CD4-positive, alpha-beta T cell treated with Interferon gamma for 1 hour (primary cell): ENCODE data around the gene TSSK2.
A peak's percentile ranks its signal among the peaks of the same experiment; 100 is the strongest.

Experiments
- DNase-seq: peaks from one replicate; pipeline ENCODE4 v3.0.0-alpha.2; 2020

The TSSK2 gene

DNA sequence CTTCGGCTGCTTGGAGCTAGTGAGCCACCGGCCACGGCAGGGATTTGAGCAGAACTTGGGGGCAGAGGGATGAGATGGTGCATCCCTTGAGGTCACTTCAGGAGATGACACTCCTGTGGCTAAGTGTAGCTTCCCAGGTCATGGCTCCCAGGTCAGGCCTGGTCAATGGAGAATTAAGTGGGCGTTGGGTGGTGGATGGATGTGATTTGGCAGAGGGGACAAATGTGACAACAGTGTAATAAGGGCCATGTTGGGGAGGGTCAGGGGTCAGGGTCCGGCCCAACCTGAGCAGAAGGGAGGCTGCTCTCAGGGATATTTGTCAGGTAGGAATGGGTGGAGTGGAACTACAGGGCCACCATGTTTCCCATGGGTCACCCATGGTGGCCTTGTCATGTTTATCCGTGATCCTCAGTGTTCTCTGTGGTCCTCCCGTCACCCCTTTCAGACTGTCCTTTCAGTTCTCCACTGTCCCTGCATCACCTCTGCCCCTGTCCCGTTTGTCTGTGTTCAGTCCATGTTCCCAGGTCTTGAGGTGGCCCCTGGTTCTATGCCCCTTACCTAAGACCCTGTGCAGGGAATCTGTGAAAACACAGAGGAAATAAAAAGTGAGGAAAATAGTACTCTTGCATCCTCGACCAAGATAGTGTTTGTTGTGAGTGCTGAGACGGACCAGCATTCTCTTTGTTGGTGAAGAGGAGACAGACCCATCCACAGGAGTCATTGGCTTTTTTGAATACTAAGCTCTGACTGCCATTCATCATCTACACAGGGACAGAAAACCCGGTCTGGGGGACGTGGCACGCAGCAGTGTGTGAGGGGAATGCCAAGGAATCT is 41.3 kb downstream of the TSSK2 start:
- no peak for DNase-seq

DNA sequence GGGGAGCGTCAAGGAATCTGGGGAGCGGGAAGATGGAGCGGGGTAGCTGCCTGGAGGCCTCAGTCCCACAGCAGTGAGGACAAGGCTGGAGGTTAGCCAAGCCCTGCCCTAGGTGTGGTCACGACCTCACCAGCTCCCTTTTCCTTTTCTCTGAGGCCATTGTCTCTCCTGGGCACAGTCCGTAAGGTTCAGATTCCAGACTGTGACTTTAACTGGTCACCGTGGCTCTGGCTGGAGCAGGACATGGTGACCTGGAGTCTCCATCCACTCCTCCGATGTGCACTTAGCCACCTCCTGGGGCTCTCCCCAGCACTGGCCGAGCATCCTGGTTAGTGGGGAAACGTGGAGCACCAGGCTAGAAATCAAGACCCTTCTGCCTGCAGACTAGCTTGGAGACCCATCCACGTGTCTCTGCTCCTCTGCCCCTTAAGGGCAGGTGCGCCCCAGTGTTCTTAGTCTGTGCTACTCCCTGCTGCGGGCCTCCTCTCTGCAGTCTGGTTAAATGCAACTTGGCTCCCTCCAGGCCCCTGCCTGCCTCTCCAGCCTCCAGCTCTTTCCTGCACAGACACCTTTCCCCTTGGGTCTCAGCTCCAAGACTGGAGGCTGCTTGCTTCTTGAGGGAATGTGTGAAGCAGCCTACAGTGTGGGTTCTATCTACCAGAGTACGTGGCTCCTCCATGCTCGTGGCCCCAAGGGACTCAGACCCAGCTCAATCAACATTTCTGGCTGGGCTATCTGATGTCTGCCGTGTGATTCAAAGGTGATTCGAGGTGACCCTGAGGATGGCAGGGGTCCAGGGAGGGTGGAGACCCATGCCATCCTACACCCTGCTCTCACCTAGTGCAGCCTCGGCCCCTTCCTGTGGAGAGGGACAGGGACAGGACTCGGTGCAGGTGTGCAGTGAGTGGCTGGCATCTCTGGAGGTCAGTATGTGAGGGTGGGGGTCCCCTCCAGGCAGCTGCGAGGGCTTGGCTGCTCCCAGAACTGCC is 42.2 kb downstream of the TSSK2 start:
- no peak for DNase-seq

DNA sequence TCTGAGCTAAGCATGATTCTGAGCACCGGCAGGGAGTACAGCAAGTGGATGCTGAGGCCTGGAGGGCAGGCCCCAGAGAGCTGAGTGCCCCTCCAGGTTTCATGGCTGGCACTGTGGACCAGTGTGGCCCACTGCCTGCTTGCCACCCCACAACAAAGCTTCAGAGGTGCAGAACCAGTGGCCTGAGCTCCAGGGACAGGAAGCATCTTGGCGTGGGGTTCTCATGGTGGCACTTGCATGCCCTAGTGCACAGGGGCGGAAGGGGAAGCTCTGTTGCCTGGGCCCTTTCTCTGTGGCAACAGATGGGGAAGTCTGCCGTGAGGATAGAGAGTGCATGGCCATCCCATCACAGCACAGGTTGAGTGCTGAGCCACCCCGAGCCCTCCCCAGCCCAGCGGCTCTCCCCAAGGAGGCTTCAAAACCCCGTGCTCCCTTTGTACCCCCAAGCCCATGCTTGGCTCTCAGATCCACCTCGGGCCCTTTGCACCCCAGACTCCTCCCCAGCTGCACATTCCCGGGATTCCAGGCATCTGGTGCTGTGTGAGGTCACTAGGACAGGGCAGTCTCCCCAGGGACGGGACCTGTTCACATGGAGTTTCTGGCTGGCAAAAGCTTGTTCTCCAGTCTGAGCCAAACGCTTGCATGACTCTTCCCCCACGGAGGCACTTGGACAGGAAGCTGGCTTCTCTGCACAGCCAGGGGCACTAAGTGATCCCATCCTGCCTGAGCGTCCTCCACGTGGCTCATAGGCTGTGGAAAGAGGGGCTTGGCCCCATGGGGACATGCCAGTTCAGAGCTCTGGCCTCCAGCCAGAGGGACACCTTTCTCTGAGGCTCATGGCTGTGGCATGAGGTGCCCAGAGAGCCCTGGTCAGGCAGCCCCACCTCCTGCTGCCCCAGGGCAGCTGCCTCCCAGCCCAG is 43.3 kb downstream of the TSSK2 start:
- peak; percentile 41 for DNase-seq

DNA sequence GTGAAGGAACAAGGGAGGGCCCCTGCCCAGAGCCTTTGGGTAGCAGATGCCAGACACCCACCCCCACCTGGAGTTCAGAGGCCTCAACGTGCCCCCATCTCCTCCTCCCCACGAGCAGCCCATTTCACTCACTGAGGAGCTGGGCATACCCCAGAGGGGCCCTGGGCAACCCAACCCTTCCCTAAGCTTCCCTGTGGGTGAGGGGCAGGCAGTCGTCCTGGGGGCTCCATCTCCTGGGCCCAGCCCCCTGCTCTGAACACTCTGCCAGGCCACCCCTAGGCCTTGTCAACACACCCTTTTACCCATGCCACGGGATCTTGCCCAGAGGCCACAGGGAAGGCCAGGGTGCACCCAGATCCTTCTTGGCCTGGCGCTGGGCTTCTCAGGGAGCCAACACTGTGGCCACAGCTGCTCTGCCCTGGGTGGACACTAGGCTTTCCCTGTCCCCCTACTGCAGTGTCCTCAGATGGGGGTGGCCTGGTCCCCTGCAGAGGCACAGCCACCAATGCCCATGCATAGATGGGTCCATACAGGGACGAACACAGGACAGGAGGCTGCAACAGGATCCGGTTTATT is 44.0 kb downstream of the TSSK2 start:
- DNase-seq, result no peak

DNA sequence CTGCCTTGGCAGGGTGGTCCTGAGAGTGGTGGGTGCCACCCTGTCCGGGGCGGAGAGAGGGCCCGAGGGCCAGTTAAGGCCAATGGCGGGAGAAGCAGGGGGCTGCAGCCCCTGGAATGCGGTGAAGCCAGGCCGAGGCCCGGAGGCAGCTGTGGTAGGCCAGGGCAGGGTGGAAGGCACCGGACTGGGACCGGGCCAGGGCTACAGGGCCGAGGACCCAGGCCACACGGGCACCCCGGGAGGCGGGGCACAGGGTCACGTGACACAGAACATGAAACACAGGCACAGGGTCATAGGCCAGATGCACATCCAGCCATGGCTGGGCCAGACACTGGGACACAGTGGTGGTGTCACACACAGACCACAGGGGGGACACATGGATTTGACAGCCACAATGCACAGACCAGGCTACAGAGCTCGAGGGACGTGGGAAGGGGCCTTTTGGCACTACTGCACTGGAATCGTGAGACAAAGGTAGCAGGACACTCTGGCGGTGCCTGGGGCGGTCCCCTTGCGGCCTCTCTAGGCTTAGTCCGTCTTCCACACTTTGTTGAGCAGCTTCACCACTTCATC is 44.6 kb downstream of the TSSK2 start:
- DNase-seq, result no peak

DNA sequence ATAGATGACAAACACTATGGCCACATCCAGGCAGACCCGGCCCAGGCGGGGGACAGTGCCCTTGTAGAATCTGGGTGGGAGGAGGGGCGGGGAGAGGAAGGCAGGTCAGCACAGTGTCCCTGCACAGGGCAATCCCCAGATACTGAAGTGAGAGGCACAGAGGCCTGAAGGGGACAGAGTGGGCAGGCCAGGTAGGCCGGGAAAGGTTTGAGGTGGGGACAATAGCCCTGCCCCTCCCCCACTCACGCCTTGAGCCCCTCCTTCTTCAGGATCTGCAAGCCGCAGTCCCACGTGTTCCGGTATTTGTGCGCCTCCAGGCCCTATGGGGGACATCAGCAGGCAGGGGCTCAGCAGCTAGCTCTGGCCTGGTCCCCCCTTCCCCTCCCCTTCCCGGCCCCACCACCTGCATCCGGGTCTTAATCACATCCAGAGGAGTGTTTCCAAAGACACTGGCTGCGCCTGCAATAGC is 45.1 kb downstream of the TSSK2 start:
- DNase-seq, result no peak

DNA sequence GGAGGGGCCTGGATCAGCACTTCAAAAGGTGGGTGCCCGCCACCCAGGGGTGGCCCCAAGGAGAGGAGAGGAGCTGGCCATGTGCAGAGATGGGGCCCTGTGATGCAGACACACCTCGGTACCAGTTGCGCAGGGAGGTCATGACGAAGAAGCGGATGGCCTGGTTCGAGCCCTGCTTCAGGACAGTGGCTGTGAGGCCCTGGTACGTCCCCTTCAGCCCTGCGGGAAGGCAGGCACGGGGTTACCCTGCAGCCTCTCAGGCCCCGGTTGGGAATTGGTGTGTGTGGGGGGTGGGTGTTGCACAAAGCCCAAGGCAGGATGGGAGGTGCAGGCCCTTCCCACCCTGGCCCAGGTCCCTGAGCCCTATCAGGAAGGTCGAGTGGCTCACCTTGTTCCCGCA is 45.6 kb downstream of the TSSK2 start:
- no peak for DNase-seq

DNA sequence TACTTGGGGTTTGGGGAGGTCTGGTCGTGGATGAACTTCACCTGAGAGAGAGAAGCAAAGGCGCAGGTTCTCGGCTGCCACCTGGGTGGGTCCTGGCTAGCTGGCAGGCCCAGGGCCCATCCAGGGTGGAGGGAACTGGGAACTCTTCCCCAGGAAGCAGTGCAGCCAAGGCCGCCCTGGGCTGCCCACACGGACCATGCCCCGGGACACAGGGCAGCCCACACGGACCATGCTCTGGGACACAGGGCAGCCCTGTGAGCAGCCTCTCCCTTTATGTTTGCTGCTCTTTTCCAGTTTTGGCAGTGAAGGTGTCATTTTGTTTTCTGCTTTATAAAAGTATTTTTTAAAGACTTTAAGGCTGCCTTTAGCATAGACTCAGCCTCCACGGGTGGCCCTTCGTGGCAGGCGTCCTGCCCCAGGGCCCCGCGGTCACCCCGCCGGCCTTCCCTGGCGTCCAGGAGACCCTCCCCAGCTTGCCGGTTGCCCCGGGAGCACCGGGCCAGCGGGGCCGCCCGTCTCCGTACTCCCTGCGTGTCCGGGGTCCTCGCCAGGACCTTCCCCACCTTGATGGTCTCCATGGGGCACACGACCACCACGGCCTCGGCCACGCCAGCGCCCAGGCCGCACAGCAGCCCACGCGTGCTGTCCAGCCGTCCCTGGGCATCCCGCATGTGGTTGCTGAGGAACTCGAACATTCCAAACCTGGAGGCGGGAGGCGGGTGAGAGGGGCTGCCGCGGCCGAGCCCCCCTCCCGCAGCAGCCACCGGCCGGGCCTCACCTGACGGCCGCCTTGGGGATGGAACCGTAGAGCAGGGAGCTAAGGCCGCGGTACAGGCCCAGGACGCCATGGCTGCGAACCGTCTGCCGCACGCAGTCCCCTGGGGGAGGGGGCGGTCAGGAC is 46.3 kb downstream of the TSSK2 start:
- DNase-seq, result no peak

DNA sequence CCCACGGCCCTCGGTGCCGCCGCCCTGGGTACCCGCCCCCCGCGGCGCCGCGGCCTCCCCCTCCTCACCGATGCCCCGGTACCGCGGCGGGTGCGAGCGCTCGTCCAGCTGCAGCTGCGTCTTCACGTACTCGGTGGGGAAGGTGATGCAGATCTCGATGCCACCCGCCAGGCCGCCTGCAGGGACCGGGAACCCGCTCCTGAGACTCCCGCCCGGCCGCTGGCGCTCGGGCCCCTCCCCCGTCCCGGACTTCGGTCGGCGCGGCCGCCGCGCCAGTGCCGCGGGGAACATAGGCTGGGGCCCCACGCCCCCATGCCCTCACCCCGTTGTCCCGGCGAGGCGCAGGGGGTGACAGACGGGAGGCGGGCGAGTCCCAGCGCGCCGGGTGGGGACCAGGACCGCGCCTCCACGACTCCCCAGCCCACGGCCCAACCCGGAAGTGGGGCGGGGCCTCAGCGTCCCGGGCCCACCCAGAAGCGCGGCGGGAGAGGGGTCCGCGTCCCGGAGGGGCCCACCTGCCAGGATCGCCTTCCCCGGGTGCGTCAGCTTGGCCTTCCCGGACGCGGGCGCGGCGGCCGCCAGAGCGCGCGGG is 47.1 kb downstream of the TSSK2 start:
- peak; percentile 42 for DNase-seq

DNA sequence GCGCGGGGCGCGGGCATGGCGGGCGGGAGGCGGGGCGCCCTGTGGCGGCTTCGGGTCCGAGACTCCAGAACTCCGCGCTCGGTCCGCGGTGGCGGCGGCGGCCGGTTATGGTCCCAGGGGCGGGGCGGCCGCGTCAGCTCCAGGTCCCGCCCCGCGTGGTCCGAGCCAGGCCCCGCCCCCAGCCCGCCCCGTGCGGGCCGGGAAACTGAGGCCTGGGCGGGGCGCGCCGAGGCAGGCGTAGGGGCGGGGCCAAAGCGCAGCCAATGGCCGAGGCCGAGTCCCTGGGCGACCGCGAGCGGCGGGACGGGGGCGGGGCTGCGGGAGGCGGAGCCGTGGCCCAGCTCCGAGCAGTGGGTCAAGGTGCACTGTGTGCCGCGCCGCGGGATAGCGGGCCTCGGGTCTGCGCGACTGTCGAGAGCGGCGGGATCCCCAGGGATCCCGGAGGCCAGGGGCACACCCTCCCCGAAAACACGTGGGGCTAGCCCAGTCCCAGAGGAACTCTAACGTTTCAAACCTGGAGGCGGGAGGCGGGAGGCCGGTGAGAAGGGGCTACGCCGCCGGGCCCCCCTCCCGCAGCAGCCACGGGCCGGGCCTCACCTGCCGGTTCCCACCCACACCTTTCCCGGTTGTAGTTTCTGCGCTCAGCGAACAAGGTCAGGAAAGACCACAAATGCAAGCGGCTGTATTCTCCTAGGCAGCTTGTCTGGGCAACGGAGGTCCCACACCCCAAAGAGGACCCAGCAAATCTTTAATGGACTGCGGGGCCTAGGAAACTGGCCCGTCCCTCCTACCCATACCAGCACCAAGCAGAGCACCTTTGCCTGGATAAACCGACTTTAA is 47.8 kb downstream of the TSSK2 start, which contains the start of gene SLC25A1:
Gene SLC25A1, minus strand, starts transcription at position 80 of the 840 bp plus-strand sequence. Its CDS starts 63 bp downstream, at position 17.
- peak; percentile 80 for DNase-seq

DNA sequence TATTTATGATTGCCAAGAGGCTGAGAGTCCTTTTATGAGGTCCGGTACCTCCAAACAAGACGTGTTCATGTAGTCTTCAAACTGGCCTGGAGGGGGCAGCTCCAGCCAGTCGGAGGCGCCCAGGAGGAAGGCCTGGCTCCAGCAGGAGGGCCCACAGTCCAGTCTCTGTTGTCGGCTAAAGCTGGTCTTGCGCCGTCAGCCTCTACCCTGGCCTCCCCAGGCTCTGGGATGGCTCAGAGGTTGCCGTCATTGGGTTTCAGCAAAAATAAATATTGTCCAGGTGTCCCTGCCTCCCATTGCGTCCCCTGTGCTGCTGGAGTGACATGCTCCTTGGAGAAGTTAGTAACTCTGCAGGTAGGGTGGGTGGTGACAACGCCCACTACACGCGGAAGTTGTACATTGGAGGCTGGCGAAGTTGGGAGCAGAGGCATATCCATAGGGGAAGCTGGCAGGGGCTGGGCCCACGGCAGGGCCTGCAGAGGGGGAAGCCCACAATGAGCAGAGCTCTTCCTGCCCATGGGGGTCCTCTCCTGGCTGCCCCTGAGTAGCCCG is 48.5 kb downstream of the TSSK2 start:
- peak; percentile 58 for DNase-seq

DNA sequence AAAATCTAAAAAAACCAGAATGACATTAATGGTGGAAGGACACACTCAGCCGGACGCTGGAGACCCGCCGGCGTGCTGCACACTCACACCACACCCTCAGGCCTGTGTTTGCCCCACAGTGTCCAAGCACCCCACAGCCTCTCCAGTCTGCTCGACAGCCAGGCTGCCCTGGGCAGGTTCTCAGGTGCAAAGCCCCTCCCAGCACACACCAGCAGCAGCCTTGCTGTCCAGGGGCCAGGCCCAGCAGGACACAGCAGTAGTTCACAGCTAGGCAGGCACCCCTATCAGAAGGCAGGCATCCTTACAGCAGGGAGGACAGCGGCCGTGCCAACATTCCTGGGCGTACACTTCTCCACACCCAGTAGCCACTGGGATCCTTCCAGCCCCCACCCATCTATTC is 49.1 kb downstream of the TSSK2 start:
- DNase-seq, result no peak

DNA sequence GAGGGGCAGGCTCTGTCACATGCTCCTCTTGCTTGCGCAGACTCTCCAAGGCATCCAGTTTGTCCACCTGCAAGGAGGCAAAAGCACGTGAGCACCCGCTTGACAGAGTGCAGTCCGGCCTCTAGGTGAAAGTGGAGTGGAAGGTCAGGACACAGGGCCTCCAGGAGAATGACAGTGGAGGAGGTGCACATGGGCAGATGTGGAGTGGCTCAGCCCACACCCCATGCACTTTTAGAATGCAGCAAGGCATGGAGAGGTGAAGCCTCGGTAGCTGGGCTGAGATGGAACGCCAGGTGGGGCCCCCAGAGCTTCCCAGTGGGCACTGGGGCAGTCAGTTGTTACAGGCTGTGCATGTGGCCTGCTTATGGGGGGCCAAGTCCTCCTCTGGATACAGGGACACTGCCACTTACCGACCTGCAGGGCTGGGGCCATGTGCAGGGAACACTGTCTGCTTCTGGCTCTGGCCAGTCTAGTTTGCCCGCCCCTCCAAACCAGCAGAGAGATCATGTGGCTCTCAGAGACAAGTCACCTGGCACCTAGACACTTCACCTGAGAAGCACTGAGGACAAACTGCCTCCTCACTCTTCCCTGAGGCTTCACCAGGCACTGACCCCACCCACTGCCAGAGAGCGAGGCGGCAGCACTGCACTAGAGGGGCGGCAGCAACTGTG is 49.8 kb downstream of the TSSK2 start:
- no peak for DNase-seq

DNA sequence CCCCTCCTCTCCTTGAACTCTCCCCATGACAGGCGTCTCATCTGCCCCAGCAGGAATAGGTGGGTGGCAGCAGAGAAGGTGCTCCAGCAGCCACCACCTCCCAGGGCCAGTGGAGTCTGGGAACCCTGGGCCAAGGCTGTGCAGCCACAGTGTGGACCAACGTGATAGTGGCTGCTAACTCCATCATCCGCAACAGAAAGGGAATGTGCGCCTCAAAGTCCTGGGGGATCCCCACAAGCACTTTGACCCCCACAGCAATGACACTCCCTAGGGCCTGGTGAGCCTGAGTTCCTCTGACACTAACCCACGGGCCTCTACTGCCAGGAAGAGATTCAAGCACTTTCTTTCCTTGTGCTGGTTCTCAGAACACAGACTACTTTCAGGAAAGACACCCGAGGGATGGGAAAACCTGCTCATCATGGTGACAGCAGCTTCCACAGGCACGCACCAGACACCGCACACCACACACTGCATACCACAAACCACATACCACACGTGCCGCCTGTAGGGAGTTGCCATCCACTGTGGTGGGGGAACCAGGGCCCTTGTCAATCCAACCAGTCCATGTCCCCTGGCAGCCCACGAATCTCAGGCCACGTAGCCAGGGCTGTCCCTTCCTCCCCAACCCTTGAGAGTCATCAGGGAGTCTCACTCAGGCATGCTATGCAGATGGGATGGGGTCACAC is 50.8 kb downstream of the TSSK2 start:
- DNase-seq, result no peak
